Parathyroid adenoma (tissue), 2 donors: Measurements from ENCODE around the gene RADIL.
A peak's percentile ranks its signal among the peaks of the same experiment; 100 is the strongest.

ENCODE experiments used
- H2AFZ ChIP-seq: fragments of 300-600 bp; sonication (generic); one replicate; pipeline ENCODE4 v1.7.0; 2017; ENCODE audit warnings: antibody characterized with exemption, mild to moderate bottlenecking
- H3K27ac ChIP-seq: fragments of 300-600 bp; sonication (generic); one replicate; pipeline ENCODE4 v1.7.0; 2017
- H3K27me3 ChIP-seq: fragments of 300-600 bp; sonication (generic); one replicate; pipeline ENCODE4 v1.7.0; 2017; ENCODE audit warnings: low read length; ENCODE audit not compliant: control insufficient read depth, insufficient read depth
- H3K36me3 ChIP-seq: fragments of 300-600 bp; sonication (generic); one replicate; pipeline ENCODE4 v1.7.0; 2017; ENCODE audit warnings: low read length; ENCODE audit not compliant: control insufficient read depth, insufficient read depth
- H3K4me1 ChIP-seq: fragments of 300-600 bp; sonication (generic); one replicate; pipeline ENCODE4 v1.7.0; 2017; ENCODE audit warnings: control low read depth
- H3K4me2 ChIP-seq: fragments of 300-600 bp; sonication (generic); one replicate; pipeline ENCODE4 v1.7.0; 2017; ENCODE audit warnings: low read length
- H3K4me3 ChIP-seq: fragments of 300-600 bp; sonication (generic); one replicate; pipeline ENCODE4 v1.7.0; 2017; ENCODE audit warnings: low read depth, low read length
- H3K79me2 ChIP-seq: fragments of 300-600 bp; sonication (generic); one replicate; pipeline ENCODE4 v1.7.0; 2017; ENCODE audit warnings: control low read depth
- H3K9ac ChIP-seq: fragments of 300-600 bp; sonication (generic); one replicate; pipeline ENCODE4 v1.7.0; 2017; ENCODE audit warnings: mild to moderate bottlenecking
- H3K9me3 ChIP-seq: fragments of 300-600 bp; sonication (generic); one replicate; pipeline ENCODE4 v1.7.0; 2017; ENCODE audit warnings: low read length; ENCODE audit not compliant: control insufficient read depth
- CTCF ChIP-seq: fragments of 300-600 bp; sonication (generic); IDR thresholded peaks from one replicate; pipeline ENCODE4 v1.7.0; 2017; ENCODE audit warnings: antibody characterized with exemption, mild to moderate bottlenecking
- donor health status: primary hyperparathyroidism.

The RADIL gene

DNA sequence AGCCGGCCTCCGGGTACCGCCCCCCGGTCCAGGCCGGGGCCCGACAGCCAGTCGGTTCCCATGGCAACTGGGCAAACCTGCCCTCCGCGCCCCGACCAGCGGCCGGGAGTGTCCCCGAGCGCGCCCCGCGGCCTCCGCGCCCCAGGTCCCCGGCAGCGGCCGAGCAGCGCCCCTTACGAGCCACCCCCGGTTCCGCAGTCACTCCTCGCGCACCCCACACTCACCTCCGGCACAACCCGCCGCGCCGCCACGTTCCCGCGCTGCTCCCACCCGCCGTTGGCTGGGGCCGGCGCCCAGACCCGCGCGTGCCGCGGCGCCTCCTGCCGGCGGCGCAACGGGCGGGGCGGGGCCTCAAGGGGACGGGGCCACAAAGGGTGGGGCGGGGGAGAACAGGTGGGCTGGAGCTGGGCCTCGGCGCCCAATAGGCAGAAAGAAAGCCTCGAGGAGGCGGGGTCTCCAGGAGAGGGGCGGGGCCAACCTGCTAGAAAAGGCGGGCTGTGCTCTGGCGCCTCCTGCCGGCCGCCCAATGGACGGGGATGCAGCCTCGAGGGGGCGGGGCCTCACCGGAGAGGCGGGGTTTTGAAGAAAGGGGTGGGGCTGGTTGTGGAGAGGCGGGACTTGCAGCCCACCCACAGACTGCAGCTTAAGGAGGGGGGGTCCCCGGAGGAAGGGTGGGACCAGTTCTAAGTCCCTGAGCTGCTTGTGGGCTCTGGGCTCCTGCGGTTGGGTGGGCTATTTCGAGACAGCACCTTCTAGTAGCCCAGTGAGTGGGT lies at the start of gene RADIL:
Gene RADIL (minus strand): TSS at position 345 of the 773 bp plus-strand sequence. CDS start 5,577 bp downstream, outside the sequence.
- H3K79me2 ChIP-seq: no peaks in the 10 kb centered on the region
- peak within 1 kb of the TSS; percentile 89 for H2AFZ ChIP-seq
- H3K4me3 ChIP-seq: peak within 1 kb of the TSS; percentile 45
- H3K9ac ChIP-seq: no peak within 1 kb of the TSS
- H3K4me1 ChIP-seq: no peaks in the 10 kb centered on the region
- H3K36me3 ChIP-seq: no peaks in the 10 kb centered on the region
- H3K27ac ChIP-seq: peak within 1 kb of the TSS; percentile 30
- TF ChIP-seq CTCF: peak; percentile 84
- no peaks in the 10 kb centered on the region for H3K9me3 ChIP-seq
- no peaks in the 10 kb centered on the region for H3K27me3 ChIP-seq
- peak within 1 kb of the TSS; percentile 59 for H3K4me2 ChIP-seq

DNA sequence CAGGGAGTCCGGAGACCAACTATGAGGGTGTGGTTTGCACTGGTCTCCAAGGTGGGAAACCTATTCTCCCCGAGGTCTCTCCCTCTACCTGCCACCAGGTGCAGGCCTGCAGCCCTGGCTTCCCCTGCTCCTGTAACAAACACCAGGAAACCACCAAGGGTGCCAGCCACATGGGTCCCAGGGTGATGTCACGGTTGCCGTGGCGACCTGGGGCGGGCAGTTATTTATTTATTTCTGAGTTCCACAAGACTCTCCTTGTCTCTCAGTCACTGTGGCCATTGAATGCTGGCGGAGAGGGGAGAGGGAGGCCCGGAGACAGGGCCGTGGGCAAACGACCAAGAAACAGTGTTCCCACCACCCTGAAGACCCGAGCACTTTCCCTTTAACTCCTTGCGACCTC lies 48.4 kb upstream of the RADIL start:
- H3K4me3 ChIP-seq: no peak overlapping the region
- no peaks in the 10 kb centered on the region for H3K36me3 ChIP-seq
- no peaks in the 10 kb centered on the region for H3K4me1 ChIP-seq
- no peaks in the 10 kb centered on the region for H3K79me2 ChIP-seq
- H2AFZ ChIP-seq: no peak overlapping the region
- H3K27ac ChIP-seq: no peak overlapping the region
- no peak overlapping the region for H3K4me2 ChIP-seq
- H3K27me3 ChIP-seq: no peaks in the 10 kb centered on the region
- H3K9ac ChIP-seq: no peak overlapping the region
- no peak for TF ChIP-seq CTCF
- no peaks in the 10 kb centered on the region for H3K9me3 ChIP-seq

- TF ChIP-seq CTCF: no peak
- H3K9ac ChIP-seq: no peak overlapping the region
- H3K27ac ChIP-seq: no peak overlapping the region
- H3K27me3 ChIP-seq: no peaks in the 10 kb centered on the region
- H2AFZ ChIP-seq: no peak overlapping the region
- H3K79me2 ChIP-seq: no peaks in the 10 kb centered on the region
- H3K4me1 ChIP-seq: no peaks in the 10 kb centered on the region
- no peak overlapping the region for H3K4me2 ChIP-seq
- no peaks in the 10 kb centered on the region for H3K9me3 ChIP-seq
- no peaks in the 10 kb centered on the region for H3K36me3 ChIP-seq
- no peak overlapping the region for H3K4me3 ChIP-seq
These were observed 45.5 kb upstream of the RADIL start for GRCh38 chr7:4929005-4929404.

- H3K27ac ChIP-seq: no peak overlapping the region
- no peaks in the 10 kb centered on the region for H3K36me3 ChIP-seq
- H3K9me3 ChIP-seq: no peaks in the 10 kb centered on the region
- H3K27me3 ChIP-seq: no peaks in the 10 kb centered on the region
- no peak for TF ChIP-seq CTCF
- H3K4me2 ChIP-seq: no peak overlapping the region
- H3K4me1 ChIP-seq: no peaks in the 10 kb centered on the region
- no peak overlapping the region for H3K4me3 ChIP-seq
- H3K79me2 ChIP-seq: no peaks in the 10 kb centered on the region
- no peak overlapping the region for H2AFZ ChIP-seq
- H3K9ac ChIP-seq: no peak overlapping the region
These were observed 44.9 kb upstream of the RADIL start for GRCh38 chr7:4928445-4928844.
